HepG2 (cell line): ENCODE results near the gene PTPN18. TPM values are rescaled to one million over a fixed set of nuclear protein-coding genes. Genes with fewer than 3 reads are reported as not detected.

ENCODE experiments used
- BHLHE40 ChIP-seq: IDR thresholded peaks from 2 replicates; pipeline ENCODE4 v1.6.1; 2011; ENCODE audit warnings: low read length, improper control_type of control experiment
- CHCHD3 ChIP-seq: sonication (generic); formaldehyde crosslinking; IDR thresholded peaks from 2 replicates; pipeline ENCODE4 v1.8.0; 2022; ENCODE audit warnings: mild to moderate bottlenecking, missing genetic modification reagents, moderate library complexity
- ETV5 ChIP-seq: IDR thresholded peaks from 2 replicates; pipeline ENCODE4 v1.6.1; 2018; ENCODE audit warnings: missing biosample characterization, missing genetic modification reagents, inconsistent platforms, borderline replicate concordance
- NFRKB ChIP-seq: fragments of 450-650 bp; IDR thresholded peaks from 2 replicates; pipeline ENCODE4 v1.6.1; 2017
- POLR2G ChIP-seq: fragments of 200-400 bp; formaldehyde crosslinking; IDR thresholded peaks from 2 replicates; pipeline ENCODE4 v1.6.1; 2018; ENCODE audit warnings: mild to moderate bottlenecking, low read depth, low read length, moderate library complexity
- SOX5 ChIP-seq: IDR thresholded peaks from 2 replicates; pipeline ENCODE4 v1.6.1; 2016; ENCODE audit warnings: borderline replicate concordance
- ZBTB21 ChIP-seq: sonication (generic); formaldehyde crosslinking; IDR thresholded peaks from 2 replicates; pipeline ENCODE4 v1.4.0; 2020; ENCODE audit warnings: missing genetic modification reagents
- ZMYM3 ChIP-seq: sonication (generic); formaldehyde crosslinking; IDR thresholded peaks from 2 replicates; pipeline ENCODE4 v1.5.1; 2020; ENCODE audit warnings: mild to moderate bottlenecking, missing genetic modification reagents
- ZNF607 ChIP-seq: sonication (generic); formaldehyde crosslinking; IDR thresholded peaks from 2 replicates; pipeline ENCODE4 v1.5.1; 2020; ENCODE audit warnings: missing genetic modification reagents, mild to moderate bottlenecking, borderline replicate concordance
- polyA plus RNA-seq, 8 experiments: library from polyadenylated mRNA; depleted of rRNA in 3 of 8; stranded (reverse) in 7 of 8; unstranded in 1 of 8; fragments of >200 nt; fragmentation: Illumina TruSeq in 4 of 8; extraction: Trizol in 4 of 8; gene quantifications; 2 replicates each; pipeline versions ENCODE4 v1.2.1 to v1.2.3, GENCODE V29; 2011 to 2016; ENCODE audit warnings: low read depth in 4 of 8, missing spikeins in 1 of 8, mixed read lengths in 1 of 8; ENCODE audit not compliant: insufficient read depth in 1 of 8
- total RNA-seq, 5 experiments: library from RNA; depleted of rRNA; stranded (reverse); fragments of >200 nt; fragmentation: Illumina TruSeq; extraction: Trizol; gene quantifications; 2 replicates each; pipeline ENCODE4 v1.2.3, GENCODE V29; 2016; ENCODE audit warnings: low read depth in 1 of 5
- TF ChIP-seq, protein P1 (sequence below): sonication (generic); formaldehyde crosslinking; IDR thresholded peaks from 2 replicates; pipeline ENCODE4 v1.9.0; 2022; ENCODE audit warnings: missing genetic modification reagents, mild to moderate bottlenecking, borderline replicate concordance
- TF ChIP-seq, protein P2 (sequence below): IDR thresholded peaks from 2 replicates; pipeline ENCODE4 v1.6.1; 2016; ENCODE audit warnings: control low read depth
- TF ChIP-seq, protein P3 (sequence below), 2 experiments: fragments of 450-650 bp in 1 of 2; sonication (generic) in 1 of 2; formaldehyde crosslinking in 1 of 2; IDR thresholded peaks; 2 replicates each; pipeline versions ENCODE4 v1.6.1 to v1.8.0; 2016 to 2022; ENCODE audit warnings: antibody characterized with exemption in 1 of 2, mild to moderate bottlenecking in 1 of 2, missing genetic modification reagents in 1 of 2
- TF ChIP-seq, protein P4 (sequence below): sonication (generic); formaldehyde crosslinking; IDR thresholded peaks from 2 replicates; pipeline ENCODE4 v1.4.0; 2020; ENCODE audit warnings: missing genetic modification reagents, borderline replicate concordance

PTPN18 gene
- total and polyA plus RNA-seq, 2 of the 13 experiments (the other 11 are each of a cell fraction or from before 2014, with no cell fraction given), result 14.8 to 39.6 TPM

DNA sequence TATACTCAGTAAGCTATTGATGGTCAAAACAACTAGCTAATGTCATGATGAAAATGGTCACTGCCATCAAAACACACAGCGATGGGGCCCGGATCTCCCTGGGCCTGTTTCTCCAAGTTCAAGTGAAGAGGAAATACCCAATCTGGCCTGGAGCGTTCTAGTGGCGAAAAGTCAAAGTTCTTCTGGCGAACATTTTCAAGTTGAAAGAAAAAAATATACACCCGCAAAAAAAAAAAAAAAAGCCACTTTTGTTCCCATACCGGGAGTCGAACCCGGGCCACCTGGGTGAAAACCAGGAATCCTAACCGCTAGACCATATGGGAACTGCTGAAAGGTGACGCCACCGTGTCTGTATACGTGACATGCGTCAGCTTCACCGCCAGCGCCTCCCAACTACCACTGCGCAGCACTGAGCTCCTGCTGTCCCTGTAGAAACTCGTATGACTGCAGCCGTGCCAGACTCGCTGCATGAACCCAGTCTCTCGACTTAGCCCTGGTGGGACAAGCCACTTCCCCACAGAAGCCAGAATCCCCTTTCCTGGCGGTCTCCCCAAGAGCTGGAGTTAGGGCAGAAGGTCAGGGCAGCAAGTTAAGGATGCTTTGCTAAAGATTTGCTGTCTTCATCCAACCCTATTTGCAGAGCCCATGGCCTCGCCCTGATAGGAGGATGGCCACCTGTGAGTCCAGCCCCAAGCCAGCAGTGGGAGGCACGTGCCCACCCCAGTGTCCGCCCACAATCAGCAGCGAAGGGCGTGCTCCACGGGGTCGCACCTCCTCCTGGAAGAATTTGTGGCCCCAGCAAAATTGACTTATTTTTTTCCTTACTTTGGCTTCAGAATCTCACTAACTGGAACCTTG lies 18.8 kb upstream of the PTPN18 start (continued):
- TF ChIP-seq CHCHD3 (CRISPR knock-in tag), result 0 out of 2 replicates have a peak, but pooled peaks have one; percentile 48
- peak; percentile 25; the same call in 1 of the 2 replicates for TF ChIP-seq ETV5
- TF ChIP-seq, protein P1, sequence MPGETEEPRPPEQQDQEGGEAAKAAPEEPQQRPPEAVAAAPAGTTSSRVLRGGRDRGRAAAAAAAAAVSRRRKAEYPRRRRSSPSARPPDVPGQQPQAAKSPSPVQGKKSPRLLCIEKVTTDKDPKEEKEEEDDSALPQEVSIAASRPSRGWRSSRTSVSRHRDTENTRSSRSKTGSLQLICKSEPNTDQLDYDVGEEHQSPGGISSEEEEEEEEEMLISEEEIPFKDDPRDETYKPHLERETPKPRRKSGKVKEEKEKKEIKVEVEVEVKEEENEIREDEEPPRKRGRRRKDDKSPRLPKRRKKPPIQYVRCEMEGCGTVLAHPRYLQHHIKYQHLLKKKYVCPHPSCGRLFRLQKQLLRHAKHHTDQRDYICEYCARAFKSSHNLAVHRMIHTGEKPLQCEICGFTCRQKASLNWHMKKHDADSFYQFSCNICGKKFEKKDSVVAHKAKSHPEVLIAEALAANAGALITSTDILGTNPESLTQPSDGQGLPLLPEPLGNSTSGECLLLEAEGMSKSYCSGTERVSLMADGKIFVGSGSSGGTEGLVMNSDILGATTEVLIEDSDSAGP (CRISPR knock-in tag), result peak; percentile 65
- peak; percentile 56 for TF ChIP-seq SOX5
- TF ChIP-seq ZNF607 (CRISPR knock-in tag), result 0 out of 2 replicates have a peak, but pooled peaks have one; percentile 61
- peak; percentile 95 for TF ChIP-seq BHLHE40
- TF ChIP-seq, protein P2, sequence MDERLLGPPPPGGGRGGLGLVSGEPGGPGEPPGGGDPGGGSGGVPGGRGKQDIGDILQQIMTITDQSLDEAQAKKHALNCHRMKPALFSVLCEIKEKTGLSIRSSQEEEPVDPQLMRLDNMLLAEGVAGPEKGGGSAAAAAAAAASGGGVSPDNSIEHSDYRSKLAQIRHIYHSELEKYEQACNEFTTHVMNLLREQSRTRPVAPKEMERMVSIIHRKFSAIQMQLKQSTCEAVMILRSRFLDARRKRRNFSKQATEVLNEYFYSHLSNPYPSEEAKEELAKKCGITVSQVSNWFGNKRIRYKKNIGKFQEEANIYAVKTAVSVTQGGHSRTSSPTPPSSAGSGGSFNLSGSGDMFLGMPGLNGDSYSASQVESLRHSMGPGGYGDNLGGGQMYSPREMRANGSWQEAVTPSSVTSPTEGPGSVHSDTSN (CRISPR knock-in tag), result peak; percentile 49; the same call in 1 of the 2 replicates
- TF ChIP-seq POLR2G, result peak; percentile 85
- TF ChIP-seq, protein P3, sequence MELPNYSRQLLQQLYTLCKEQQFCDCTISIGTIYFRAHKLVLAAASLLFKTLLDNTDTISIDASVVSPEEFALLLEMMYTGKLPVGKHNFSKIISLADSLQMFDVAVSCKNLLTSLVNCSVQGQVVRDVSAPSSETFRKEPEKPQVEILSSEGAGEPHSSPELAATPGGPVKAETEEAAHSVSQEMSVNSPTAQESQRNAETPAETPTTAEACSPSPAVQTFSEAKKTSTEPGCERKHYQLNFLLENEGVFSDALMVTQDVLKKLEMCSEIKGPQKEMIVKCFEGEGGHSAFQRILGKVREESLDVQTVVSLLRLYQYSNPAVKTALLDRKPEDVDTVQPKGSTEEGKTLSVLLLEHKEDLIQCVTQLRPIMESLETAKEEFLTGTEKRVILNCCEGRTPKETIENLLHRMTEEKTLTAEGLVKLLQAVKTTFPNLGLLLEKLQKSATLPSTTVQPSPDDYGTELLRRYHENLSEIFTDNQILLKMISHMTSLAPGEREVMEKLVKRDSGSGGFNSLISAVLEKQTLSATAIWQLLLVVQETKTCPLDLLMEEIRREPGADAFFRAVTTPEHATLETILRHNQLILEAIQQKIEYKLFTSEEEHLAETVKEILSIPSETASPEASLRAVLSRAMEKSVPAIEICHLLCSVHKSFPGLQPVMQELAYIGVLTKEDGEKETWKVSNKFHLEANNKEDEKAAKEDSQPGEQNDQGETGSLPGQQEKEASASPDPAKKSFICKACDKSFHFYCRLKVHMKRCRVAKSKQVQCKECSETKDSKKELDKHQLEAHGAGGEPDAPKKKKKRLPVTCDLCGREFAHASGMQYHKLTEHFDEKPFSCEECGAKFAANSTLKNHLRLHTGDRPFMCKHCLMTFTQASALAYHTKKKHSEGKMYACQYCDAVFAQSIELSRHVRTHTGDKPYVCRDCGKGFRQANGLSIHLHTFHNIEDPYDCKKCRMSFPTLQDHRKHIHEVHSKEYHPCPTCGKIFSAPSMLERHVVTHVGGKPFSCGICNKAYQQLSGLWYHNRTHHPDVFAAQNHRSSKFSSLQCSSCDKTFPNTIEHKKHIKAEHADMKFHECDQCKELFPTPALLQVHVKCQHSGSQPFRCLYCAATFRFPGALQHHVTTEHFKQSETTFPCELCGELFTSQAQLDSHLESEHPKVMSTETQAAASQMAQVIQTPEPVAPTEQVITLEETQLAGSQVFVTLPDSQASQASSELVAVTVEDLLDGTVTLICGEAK (IDR thresholded peaks at IDR 0.05), result no peak; the same call in 1 of the 2 replicates
- TF ChIP-seq, protein P3 (CRISPR knock-in tag; IDR thresholded peaks at IDR 0.05), result peak; percentile 8; the same call in 1 of the 2 replicates
- peak; percentile 92 for TF ChIP-seq ZBTB21 (CRISPR knock-in tag)
- no peak for TF ChIP-seq NFRKB
- TF ChIP-seq, protein P4, sequence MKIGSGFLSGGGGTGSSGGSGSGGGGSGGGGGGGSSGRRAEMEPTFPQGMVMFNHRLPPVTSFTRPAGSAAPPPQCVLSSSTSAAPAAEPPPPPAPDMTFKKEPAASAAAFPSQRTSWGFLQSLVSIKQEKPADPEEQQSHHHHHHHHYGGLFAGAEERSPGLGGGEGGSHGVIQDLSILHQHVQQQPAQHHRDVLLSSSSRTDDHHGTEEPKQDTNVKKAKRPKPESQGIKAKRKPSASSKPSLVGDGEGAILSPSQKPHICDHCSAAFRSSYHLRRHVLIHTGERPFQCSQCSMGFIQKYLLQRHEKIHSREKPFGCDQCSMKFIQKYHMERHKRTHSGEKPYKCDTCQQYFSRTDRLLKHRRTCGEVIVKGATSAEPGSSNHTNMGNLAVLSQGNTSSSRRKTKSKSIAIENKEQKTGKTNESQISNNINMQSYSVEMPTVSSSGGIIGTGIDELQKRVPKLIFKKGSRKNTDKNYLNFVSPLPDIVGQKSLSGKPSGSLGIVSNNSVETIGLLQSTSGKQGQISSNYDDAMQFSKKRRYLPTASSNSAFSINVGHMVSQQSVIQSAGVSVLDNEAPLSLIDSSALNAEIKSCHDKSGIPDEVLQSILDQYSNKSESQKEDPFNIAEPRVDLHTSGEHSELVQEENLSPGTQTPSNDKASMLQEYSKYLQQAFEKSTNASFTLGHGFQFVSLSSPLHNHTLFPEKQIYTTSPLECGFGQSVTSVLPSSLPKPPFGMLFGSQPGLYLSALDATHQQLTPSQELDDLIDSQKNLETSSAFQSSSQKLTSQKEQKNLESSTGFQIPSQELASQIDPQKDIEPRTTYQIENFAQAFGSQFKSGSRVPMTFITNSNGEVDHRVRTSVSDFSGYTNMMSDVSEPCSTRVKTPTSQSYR (CRISPR knock-in tag), result peak; percentile 7; the same call in 1 of the 2 replicates
- TF ChIP-seq ZMYM3 (CRISPR knock-in tag), result peak; percentile 67
